IMR-90 (cell line): ENCODE data around the gene AOPEP. TPM values are rescaled to one million over a fixed set of nuclear protein-coding genes. Genes with fewer than 3 reads are reported as not detected.

Source experiments
- ATAC-seq: fragments of 200-7000 bp; cut with Tn5 transposase; 2 replicates; pipeline ENCODE4 v1.9.1; 2020; ENCODE audit warnings: low read depth, mild to moderate bottlenecking, moderate library complexity
- BruUV-seq: library from RNA; stranded (reverse); fragments of 400-500 nt; replicated peaks from 2 replicates; lab custom pipeline; 2021; lab: Mats Ljungman, UMichigan
- CTCF ChIA-PET: fragments of 300-600 bp; formaldehyde crosslinking; extraction: SDS; loops from one replicate; lab custom pipeline; 2021; ENCODE audit warnings: antibody characterized with exemption; lab: Yijun Ruan, JAX
- POLR2A ChIA-PET: fragments of 300-600 bp; sonication (Branson Sonifier 250); formaldehyde crosslinking; loops from one replicate; lab custom pipeline; 2022; ENCODE audit warnings: antibody characterized with exemption; ENCODE audit not compliant: unreplicated experiment; lab: Charles Lee
- DNase-seq: peaks from one replicate; pipeline ENCODE4 v3.0.0; 2013
- H2AFZ ChIP-seq: replicated peaks from 2 replicates; pipeline ENCODE3; 2013; ENCODE audit warnings: low read length, mild to moderate bottlenecking; ENCODE audit not compliant: poor library complexity
- H2AK5ac ChIP-seq: 2 replicates; pipeline ENCODE4 v1.6.1; 2013; ENCODE audit warnings: low read depth, low read length, inconsistent platforms
- H2AK9ac ChIP-seq: replicated peaks from 2 replicates; pipeline ENCODE3; 2013; ENCODE audit warnings: mild to moderate bottlenecking, low read depth, low read length, moderate library complexity; ENCODE audit not compliant: poor library complexity
- H2BK120ac ChIP-seq: 2 replicates; pipeline ENCODE4 v1.6.1; 2013; ENCODE audit warnings: low read depth, low read length, inconsistent platforms
- H2BK15ac ChIP-seq: 3 replicates; pipeline ENCODE4 v1.6.1; 2013; ENCODE audit warnings: low read depth, low read length, inconsistent platforms
- H2BK20ac ChIP-seq: 2 replicates; pipeline ENCODE4 v1.6.1; 2013; ENCODE audit warnings: low read depth, mild to moderate bottlenecking, inconsistent platforms, low read length, moderate library complexity
- H2BK5ac ChIP-seq: 2 replicates; pipeline ENCODE4 v1.6.1; 2013; ENCODE audit warnings: mild to moderate bottlenecking, low read depth, low read length, inconsistent platforms; ENCODE audit not compliant: poor library complexity, severe bottlenecking
- H3K14ac ChIP-seq: replicated peaks from 2 replicates; pipeline ENCODE4 v1.6.1; 2013; ENCODE audit warnings: low read depth, low read length, inconsistent platforms
- H3K18ac ChIP-seq: 2 replicates; pipeline ENCODE4 v1.6.1; 2013; ENCODE audit warnings: low read depth, low read length, control low read depth
- H3K23ac ChIP-seq: 2 replicates; pipeline ENCODE4 v1.6.1; 2013; ENCODE audit warnings: low read depth, low read length, inconsistent platforms
- H3K27ac ChIP-seq: 2 replicates; pipeline ENCODE4 v1.5.1; 2013; ENCODE audit warnings: mild to moderate bottlenecking, control low read depth, low read length; ENCODE audit not compliant: insufficient read depth
- H3K27me3 ChIP-seq: 2 replicates; pipeline ENCODE4 v1.6.1; 2013; ENCODE audit warnings: low read length; ENCODE audit not compliant: control insufficient read depth, insufficient read depth
- H3K36me3 ChIP-seq: 2 replicates; pipeline ENCODE4 v1.6.1; 2013; ENCODE audit warnings: low read length, mixed read lengths; ENCODE audit not compliant: control insufficient read depth, insufficient read depth
- H3K4ac ChIP-seq: 2 replicates; pipeline ENCODE4 v1.6.1; 2013; ENCODE audit warnings: low read depth, low read length, inconsistent platforms
- H3K4me1 ChIP-seq: 2 replicates; pipeline ENCODE4 v1.6.1; 2013; ENCODE audit warnings: low read length, mixed read lengths; ENCODE audit not compliant: control insufficient read depth, insufficient read depth
- H3K4me2 ChIP-seq: 2 replicates; pipeline ENCODE4 v1.6.1; 2013; ENCODE audit warnings: low read depth, mild to moderate bottlenecking, control low read depth, low read length, moderate library complexity
- H3K4me3 ChIP-seq: 2 replicates; pipeline ENCODE4 v1.5.1; 2013; ENCODE audit warnings: low read depth, mild to moderate bottlenecking, control low read depth, low read length, moderate library complexity; ENCODE audit not compliant: insufficient read depth
- H3K56ac ChIP-seq: 2 replicates; pipeline ENCODE4 v1.6.1; 2013; ENCODE audit warnings: low read length, inconsistent platforms; ENCODE audit not compliant: insufficient read depth; ENCODE audit errors: extremely low read depth
- H3K79me1 ChIP-seq, 2 experiments: 2 replicates each; pipeline ENCODE4 v1.6.1; 2013; ENCODE audit warnings: low read length in 2 of 2, inconsistent platforms in 1 of 2, low read depth in 1 of 2
- H3K9ac ChIP-seq: 2 replicates; pipeline ENCODE4 v1.6.1; 2013; ENCODE audit warnings: low read depth, low read length, control low read depth
- H3K9me1 ChIP-seq: 2 replicates; pipeline ENCODE4 v1.6.1; 2013; ENCODE audit warnings: low read length, inconsistent platforms; ENCODE audit not compliant: insufficient read depth
- H3K9me3 ChIP-seq: 2 replicates; pipeline ENCODE4 v1.6.1; 2013; ENCODE audit warnings: low read length; ENCODE audit not compliant: control insufficient read depth, insufficient read depth
- H4K20me1 ChIP-seq: 2 replicates; pipeline ENCODE4 v1.6.1; 2013; ENCODE audit warnings: low read length, inconsistent platforms; ENCODE audit not compliant: insufficient read depth
- H4K5ac ChIP-seq: 2 replicates; pipeline ENCODE4 v1.6.1; 2013; ENCODE audit warnings: mild to moderate bottlenecking, low read depth, low read length, control low read depth
- H4K8ac ChIP-seq, 2 experiments: 2 replicates each; pipeline ENCODE4 v1.6.1; 2013; ENCODE audit warnings: low read depth in 2 of 2, low read length in 2 of 2, control low read depth in 1 of 2, inconsistent platforms in 1 of 2
- H4K91ac ChIP-seq: 2 replicates; pipeline ENCODE4 v1.6.1; 2013; ENCODE audit warnings: low read depth, low read length, inconsistent platforms; ENCODE audit not compliant: insufficient read depth
- BHLHE40 ChIP-seq: fragments of 150-350 bp; IDR thresholded peaks from 2 replicates; pipeline ENCODE4 v1.6.1; 2016; ENCODE audit warnings: mild to moderate bottlenecking, low read depth, low read length
- CEBPB ChIP-seq: IDR thresholded peaks from 2 replicates; pipeline ENCODE4 v1.6.1; 2012; ENCODE audit warnings: low read depth, low read length, improper control_type of control experiment
- CHD1 ChIP-seq: IDR thresholded peaks from 2 replicates; pipeline ENCODE4 v1.6.1; 2012; ENCODE audit warnings: low read depth, low read length, improper control_type of control experiment
- CTCF ChIP-seq: conservative IDR thresholded peaks from 2 replicates; pipeline ENCODE4 v1.5.1; 2012; ENCODE audit warnings: mild to moderate bottlenecking, low read depth, low read length, improper control_type of control experiment
- ELK1 ChIP-seq: fragments of 150-350 bp; IDR thresholded peaks from 2 replicates; pipeline ENCODE4 v1.6.1; 2016; ENCODE audit warnings: low read depth, mild to moderate bottlenecking, low read length, moderate library complexity, borderline replicate concordance
- FOS ChIP-seq: fragments of 150-350 bp; IDR thresholded peaks from 2 replicates; pipeline ENCODE4 v1.6.1; 2016; ENCODE audit warnings: low read depth, low read length
- MAFK ChIP-seq: IDR thresholded peaks from 2 replicates; pipeline ENCODE4 v1.6.1; 2012; ENCODE audit warnings: low read depth, low read length, improper control_type of control experiment
- MAZ ChIP-seq: IDR thresholded peaks from 2 replicates; pipeline ENCODE4 v1.6.1; 2012; ENCODE audit warnings: low read depth, mild to moderate bottlenecking, low read length, improper control_type of control experiment, moderate library complexity, borderline replicate concordance
- MXI1 ChIP-seq: IDR thresholded peaks from 2 replicates; pipeline ENCODE4 v1.6.1; 2012; ENCODE audit warnings: low read depth, mild to moderate bottlenecking, low read length, moderate library complexity, borderline replicate concordance
- NFE2L2 ChIP-seq: fragments of 150-350 bp; IDR thresholded peaks from 2 replicates; pipeline ENCODE4 v1.6.1; 2016; ENCODE audit warnings: low read depth, mild to moderate bottlenecking, low read length
- POLR2A ChIP-seq: IDR thresholded peaks from 2 replicates; pipeline ENCODE4 v1.6.1; 2012; ENCODE audit warnings: mild to moderate bottlenecking, low read depth, low read length
- RAD21 ChIP-seq: IDR thresholded peaks from 2 replicates; pipeline ENCODE4 v1.6.1; 2012; ENCODE audit warnings: low read length, improper control_type of control experiment
- RCOR1 ChIP-seq: IDR thresholded peaks from 2 replicates; pipeline ENCODE4 v1.6.1; 2012; ENCODE audit warnings: mild to moderate bottlenecking, low read length, improper control_type of control experiment; ENCODE audit not compliant: insufficient replicate concordance
- RFX5 ChIP-seq: IDR thresholded peaks from 2 replicates; pipeline ENCODE4 v1.8.0; 2012; ENCODE audit warnings: low read depth, mild to moderate bottlenecking, low read length, moderate library complexity
- SMC3 ChIP-seq: fragments of 150-350 bp; IDR thresholded peaks from 2 replicates; pipeline ENCODE4 v1.6.1; 2016; ENCODE audit warnings: low read depth, mild to moderate bottlenecking, antibody characterized with exemption, low read length, moderate library complexity
- USF2 ChIP-seq: fragments of 150-350 bp; IDR thresholded peaks from 2 replicates; pipeline ENCODE4 v1.6.1; 2017; ENCODE audit warnings: mild to moderate bottlenecking, antibody characterized with exemption, low read length, low read depth
- WGBS, 2 experiments: methylation state at CpG; one replicate each; pipeline versions ENCODE4 v1.1.5 to v1.1.7; 2013; ENCODE audit warnings: missing lambda C conversion rate in 2 of 2; ENCODE audit not compliant: insufficient read length in 1 of 2; ENCODE audit errors: extremely low coverage in 2 of 2; 5-methylcytosine and 5-hydroxymethylcytosine counted together
- dilution Hi-C: fragments of 300-500 bp; cut with HindIII; formaldehyde crosslinking; loops from one replicate; pipeline ENCODE4 v1.14.3; 2018; ENCODE audit warnings: low sequenced_read_pairs; ENCODE audit not compliant: unreplicated experiment
- in situ Hi-C: fragments of 300-500 bp; cut with MboI; formaldehyde crosslinking; loops from 3 replicates; pipeline ENCODE4 v1.14.3; 2019; ENCODE audit warnings: low sequenced_read_pairs, inconsistent platforms, mixed read lengths
- intact Hi-C: fragments of 100-400 bp; cut with micrococcal nuclease; formaldehyde crosslinking; loops from 2 replicates; pipeline ENCODE4 v1.10.0; 2022
- polyA plus RNA-seq, 3 experiments: library from polyadenylated mRNA; depleted of rRNA; stranded (reverse); fragments of >200 nt; gene quantifications; 2 replicates each; pipeline ENCODE4 v1.2.3, GENCODE V29; 2012; ENCODE audit warnings: low replicate concordance in 1 of 3
- total RNA-seq: library from RNA; depleted of rRNA; stranded (reverse); fragments of >200 nt; gene quantifications from 2 replicates; pipeline ENCODE4 v1.2.3, GENCODE V29; 2012

AOPEP gene
- total and polyA plus RNA-seq, 2 of the 4 experiments (the other 2 are of a cell fraction): 34.9 to 38.7 TPM

- no peak overlapping the region for H3K9ac ChIP-seq
- H3K23ac ChIP-seq: peak overlapping the region; percentile 16; the same call in 1 of the 2 replicates
- H3K9me3 ChIP-seq: no peaks in the 10 kb centered on the region
- H4K20me1 ChIP-seq: peaks cover 69% of the 10 kb centered on the region
- DNase-seq (no peak), ATAC-seq (no peak)
- no TSS peak for BruUV-seq
- CTCF ChIA-PET: no interaction called here
- H4K8ac ChIP-seq: no peak overlapping the region
- intact Hi-C loops (no loop called here), dilution Hi-C loops (no loop called here), in situ Hi-C loops (no loop called here)
- H2BK120ac ChIP-seq: no peak overlapping the region
- H2BK20ac ChIP-seq: no peak overlapping the region
- no peak overlapping the region for H2AK9ac ChIP-seq
- H2BK5ac ChIP-seq: no peak overlapping the region
- TF ChIP-seq POLR2A: no peak
- no peak for TF ChIP-seq CTCF
- no peak for TF ChIP-seq CHD1
- TF ChIP-seq BHLHE40: no peak
- TF ChIP-seq USF2: no peak
- TF ChIP-seq MAZ: no peak
- no peak for TF ChIP-seq RFX5
- no peak for TF ChIP-seq MXI1
- TF ChIP-seq RAD21: no peak
- TF ChIP-seq RCOR1: no peak
- TF ChIP-seq ELK1: no peak
- no peak for TF ChIP-seq CEBPB
- TF ChIP-seq MAFK: no peak
- TF ChIP-seq SMC3: no peak
- no peak for TF ChIP-seq NFE2L2
- no peak for TF ChIP-seq FOS
- H3K14ac ChIP-seq: no peak overlapping the region
- no CpG with 5 or more reads among the region's 5 CpGs for WGBS, 2 experiments
- H2BK15ac ChIP-seq: no peak overlapping the region
- H3K27ac ChIP-seq: no peak overlapping the region
- no peak overlapping the region for H3K56ac ChIP-seq
- no peak overlapping the region for H2AFZ ChIP-seq
- H4K5ac ChIP-seq: no peak overlapping the region
- peaks cover 32 to 66% of the 10 kb centered on the region in 2 experiments for H3K79me1 ChIP-seq
- H3K27me3 ChIP-seq: no peaks in the 10 kb centered on the region
- no peak overlapping the region for H3K4ac ChIP-seq
- no peak overlapping the region for H3K18ac ChIP-seq
- no peak overlapping the region for H4K91ac ChIP-seq
- H3K9me1 ChIP-seq: peaks cover 21% of the 10 kb centered on the region
- peaks cover 28% of the 10 kb centered on the region for H3K36me3 ChIP-seq
- H2AK5ac ChIP-seq: no peak overlapping the region
- POLR2A ChIA-PET: no interaction called here
- H3K4me1 ChIP-seq: peaks cover 11% of the 10 kb centered on the region
- H3K4me3 ChIP-seq: no peak overlapping the region
- no peak overlapping the region for H3K4me2 ChIP-seq
Measured at GRCh38 chr9:95043826-95044225, 317.3 kb downstream of the AOPEP start.
